ENCODE measurements around the gene TMEM151B. TPM values are rescaled to one million over a fixed set of nuclear protein-coding genes. Genes with fewer than 3 reads are reported as not detected.

Gene TMEM151B
- total and polyA plus RNA-seq, 2 of the 13 experiments (the other 11 are each of a cell fraction or from before 2014, with no cell fraction given) = not detected

DNA sequence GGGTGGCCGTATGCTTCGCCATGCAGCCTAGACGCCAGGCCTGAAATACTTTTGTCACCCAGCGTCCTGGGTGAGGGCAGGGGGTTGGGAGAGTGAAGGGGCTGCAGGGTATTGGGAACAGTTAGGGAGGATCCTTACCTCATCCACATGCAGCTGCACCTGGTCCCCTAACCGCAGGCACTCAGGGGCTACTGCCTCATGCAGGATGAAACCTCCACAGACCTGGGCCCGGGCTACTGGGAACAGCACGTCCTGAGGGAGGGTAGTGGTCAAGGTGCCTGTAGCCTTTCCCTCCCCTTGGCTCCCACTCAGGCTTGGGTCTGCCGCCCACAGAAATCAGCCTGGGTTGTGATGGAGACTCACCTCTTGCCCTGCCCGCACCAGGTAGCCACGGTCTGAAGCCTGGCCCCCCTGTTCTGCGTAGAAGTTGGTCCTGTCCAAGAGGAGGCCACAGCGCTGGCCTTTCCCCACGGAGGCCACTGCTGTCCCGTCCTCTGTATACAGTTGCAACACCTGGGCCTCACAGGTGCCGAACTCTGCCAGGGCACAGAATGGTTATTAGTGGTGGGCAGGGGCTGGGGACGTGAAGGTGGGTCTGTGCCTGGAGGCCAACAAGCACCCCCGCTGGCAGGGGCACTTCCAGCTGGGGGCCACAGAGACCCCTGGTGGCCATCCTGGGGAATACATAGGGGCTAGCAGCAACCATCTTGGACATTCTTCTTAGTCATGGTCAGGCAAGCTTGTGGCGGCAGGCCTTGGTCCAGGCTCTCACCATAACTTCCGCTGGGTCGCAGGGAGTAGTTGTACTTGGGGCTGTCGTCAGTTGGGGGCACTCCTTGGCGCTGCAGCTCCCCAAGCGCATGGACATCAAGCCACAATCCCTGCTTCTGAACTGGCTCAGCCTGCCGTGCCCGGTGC is 34.3 kb downstream of the TMEM151B start:
- no TSS peak for BruUV-seq (replicated peaks)
- no peak overlapping the region for H2AFZ ChIP-seq (ENCODE audit: low read length)
- peak; percentile 44 for DNase-seq (ENCODE audit: low spot score)
- no peaks in the 10 kb centered on the region for H4K20me1 ChIP-seq (ENCODE audit: insufficient read depth, low read length)
- peaks cover 55 to 73% of the 10 kb centered on the region in 2 experiments for H3K36me3 ChIP-seq (replicated peaks in 1 of 2; ENCODE audit: control insufficient read depth in 1 of 2, insufficient read depth in 2 of 2, low read length in 2 of 2)
- ChIA-PET CTCF (ENCODE audit: low intra/inter-chr PET ratio, low total read pairs) (interaction anchor here (3.9 kb wide), 1 partner anchor 37 kb away, joined by 37 read pairs; no protein-coding TSS in a partner anchor), POLR2A (interaction anchor here (1.1 to 1.9 kb wide), 4 partner anchors 8 to 58 kb away, joined by 4 to 7 read pairs (median 4); partner anchors contain the start of genes AARS2 and HSP90AB1)
- no peaks in the 10 kb centered on the region for H3K4me1 ChIP-seq (ENCODE audit: insufficient read depth, low read length)
- no peaks in the 10 kb centered on the region for H3K79me2 ChIP-seq (ENCODE audit: insufficient read depth, low read length)
- H3K4me2 ChIP-seq (ENCODE audit: low read depth, low read length) = no peak overlapping the region
- H3K27me3 ChIP-seq (ENCODE audit: control insufficient read depth in 1 of 2, insufficient read depth in 2 of 2, low read length in 2 of 2) = no peaks in the 10 kb centered on the region
- H3K9me3 ChIP-seq (ENCODE audit: low read length) = no peaks in the 10 kb centered on the region
- peak; percentile 67 for FAIRE-seq
- in situ Hi-C loops (cut with HindIII; ENCODE audit: extremely low pct_ligation_motif_present, low pct_unique_long_range_greater_than_20kb) (no loop called here), intact Hi-C loops (cut with micrococcal nuclease; ENCODE audit: unreplicated experiment) (loop anchor here (1.0 kb wide), 1 partner anchor 36 kb away; no protein-coding TSS in a partner anchor)
- H3K27ac ChIP-seq (ENCODE audit: extremely low read length, insufficient read depth, low read length) = no peak overlapping the region
- ATAC-seq = peak; percentile 77
- WGBS (ENCODE audit: low lambda C conversion rate) = 93% methylated on average over 19 of the region's 25 CpGs
- no peak overlapping the region for H3K9ac ChIP-seq (ENCODE audit: insufficient read depth, low read depth, low read length)
- no peak overlapping the region for H3K4me3 ChIP-seq (replicated peaks in 1 of 3; ENCODE audit: insufficient read depth in 1 of 3, low read depth in 2 of 3, low read length in 3 of 3)
- TF ChIP-seq ZFP37 (CRISPR knock-in tag; IDR thresholded peaks at IDR 0.05; ENCODE audit: borderline replicate concordance) = no peak
- TF ChIP-seq ZC3H4 (CRISPR knock-in tag; IDR thresholded peaks at IDR 0.05; ENCODE audit: borderline replicate concordance) = no peak
- no peak for TF ChIP-seq ZFAT (CRISPR knock-in tag; conservative IDR thresholded peaks at IDR 0.05)
- no peak for TF ChIP-seq ZNF441 (CRISPR knock-in tag; IDR thresholded peaks at IDR 0.05; ENCODE audit: borderline replicate concordance)
- TF ChIP-seq TFAP4 (IDR thresholded peaks at IDR 0.05; ENCODE audit: borderline replicate concordance, low read depth) = peak; percentile 57; the same call in 1 of the 2 replicates
- no peak for TF ChIP-seq HHEX (CRISPR knock-in tag; IDR thresholded peaks at IDR 0.05)
- TF ChIP-seq, protein P1, sequence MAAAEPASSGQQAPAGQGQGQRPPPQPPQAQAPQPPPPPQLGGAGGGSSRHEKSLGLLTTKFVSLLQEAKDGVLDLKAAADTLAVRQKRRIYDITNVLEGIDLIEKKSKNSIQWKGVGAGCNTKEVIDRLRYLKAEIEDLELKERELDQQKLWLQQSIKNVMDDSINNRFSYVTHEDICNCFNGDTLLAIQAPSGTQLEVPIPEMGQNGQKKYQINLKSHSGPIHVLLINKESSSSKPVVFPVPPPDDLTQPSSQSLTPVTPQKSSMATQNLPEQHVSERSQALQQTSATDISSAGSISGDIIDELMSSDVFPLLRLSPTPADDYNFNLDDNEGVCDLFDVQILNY (CRISPR knock-in tag; conservative IDR thresholded peaks at IDR 0.05) = no peak
- peak; percentile 66; the same call in 1 of the 2 replicates for TF ChIP-seq BORCS8-MEF2B (CRISPR knock-in tag; IDR thresholded peaks at IDR 0.05)
- no peak for TF ChIP-seq ZBTB21 (CRISPR knock-in tag; IDR thresholded peaks at IDR 0.05)
- TF ChIP-seq ZNF142 (CRISPR knock-in tag; IDR thresholded peaks at IDR 0.05) = no peak
- TF ChIP-seq, protein P2, sequence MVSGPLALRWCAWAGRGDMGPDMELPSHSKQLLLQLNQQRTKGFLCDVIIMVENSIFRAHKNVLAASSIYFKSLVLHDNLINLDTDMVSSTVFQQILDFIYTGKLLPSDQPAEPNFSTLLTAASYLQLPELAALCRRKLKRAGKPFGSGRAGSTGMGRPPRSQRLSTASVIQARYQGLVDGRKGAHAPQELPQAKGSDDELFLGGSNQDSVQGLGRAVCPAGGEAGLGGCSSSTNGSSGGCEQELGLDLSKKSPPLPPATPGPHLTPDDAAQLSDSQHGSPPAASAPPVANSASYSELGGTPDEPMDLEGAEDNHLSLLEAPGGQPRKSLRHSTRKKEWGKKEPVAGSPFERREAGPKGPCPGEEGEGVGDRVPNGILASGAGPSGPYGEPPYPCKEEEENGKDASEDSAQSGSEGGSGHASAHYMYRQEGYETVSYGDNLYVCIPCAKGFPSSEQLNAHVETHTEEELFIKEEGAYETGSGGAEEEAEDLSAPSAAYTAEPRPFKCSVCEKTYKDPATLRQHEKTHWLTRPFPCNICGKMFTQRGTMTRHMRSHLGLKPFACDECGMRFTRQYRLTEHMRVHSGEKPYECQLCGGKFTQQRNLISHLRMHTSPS (CRISPR knock-in tag; IDR thresholded peaks at IDR 0.05; ENCODE audit: low read depth) = no peak
- TF ChIP-seq ZNF75D (CRISPR knock-in tag; IDR thresholded peaks at IDR 0.05; ENCODE audit: borderline replicate concordance) = no peak
- TF ChIP-seq ZNF317 (CRISPR knock-in tag; IDR thresholded peaks at IDR 0.05) = no peak

Data from HepG2 (cell line).